NT2/D1 (cell line): ENCODE results near the gene LDLRAD4.

Experiments used
- SUZ12 ChIP-seq: IDR thresholded peaks from 2 replicates; pipeline ENCODE4 v1.6.1; 2011; ENCODE audit not compliant: insufficient read length, insufficient read depth; ENCODE audit errors: extremely low read depth
- YY1 ChIP-seq: IDR thresholded peaks from 2 replicates; pipeline ENCODE4 v1.6.1; 2011; ENCODE audit not compliant: insufficient read length, insufficient read depth
- ZNF274 ChIP-seq: IDR thresholded peaks from 2 replicates; pipeline ENCODE4 v1.6.1; 2011; ENCODE audit warnings: mild to moderate bottlenecking, low read depth, low read length

- no peak for TF ChIP-seq YY1
- TF ChIP-seq SUZ12 = no peak
- TF ChIP-seq ZNF274 = no peak
Measured at GRCh38 chr18:13539050-13539449, 320.5 kb downstream of the LDLRAD4 start.
